ENCODE data around the gene CDV3. TPM values are rescaled to one million over a fixed set of nuclear protein-coding genes. Genes with fewer than 3 reads are reported as not detected.

Gene CDV3
- polyA plus RNA-seq, 1 donor from 2014 or later = 89.3 TPM

DNA sequence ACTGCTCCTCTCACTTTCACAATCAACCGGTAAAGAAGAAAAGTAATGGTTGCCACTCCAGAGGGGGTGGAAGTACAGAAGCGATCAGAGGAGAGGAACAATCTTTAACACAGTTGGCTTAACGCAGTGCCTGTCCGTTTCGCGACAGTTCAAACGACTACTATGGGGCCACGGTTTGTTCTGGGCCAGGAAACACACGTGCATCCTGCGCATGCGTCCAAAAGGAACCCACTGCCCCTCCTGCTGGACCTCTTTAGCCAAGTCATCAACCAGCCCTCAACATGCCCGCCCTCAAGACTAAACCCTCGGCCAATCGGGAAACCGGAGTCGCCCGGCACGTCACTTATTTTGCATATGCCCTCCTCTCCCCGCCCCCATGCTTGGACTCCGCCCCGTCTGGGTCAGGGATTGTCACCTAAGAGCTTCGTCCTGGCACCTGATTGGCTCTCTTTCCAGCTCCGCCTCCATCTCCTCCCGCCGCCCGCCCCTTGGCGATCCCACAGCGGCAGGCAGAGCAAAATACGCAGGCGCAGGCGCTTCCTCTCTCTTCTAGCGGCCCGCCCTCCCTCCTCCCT lies 345 bp upstream of the CDV3 start:
- Histone ChIP-seq H3F3A (ENCODE audit: insufficient read depth, low read length, poor library complexity, severe bottlenecking) (no peaks in the 10 kb centered on the region), H2AFZ (ENCODE audit: low read depth, low read length) (no peak overlapping the region), H4K20me1 (ENCODE audit: insufficient read depth) (no peaks in the 10 kb centered on the region), H3K36me3 (ENCODE audit: insufficient read depth, low read length) (peaks cover 6% of the 10 kb centered on the region), H3K27me3 (ENCODE audit: insufficient read depth, low read depth, low read length) (no peaks in the 10 kb centered on the region), H3K27ac (ENCODE audit: low read length) (peak overlapping the region; percentile 90), H3K9me3 (ENCODE audit: low read length) (no peaks in the 10 kb centered on the region), H3K79me2 (replicated peaks; ENCODE audit: insufficient read depth, low read length) (peaks cover 21% of the 10 kb centered on the region), H3K4me2 (ENCODE audit: low read length) (peak overlapping the region; percentile 65), H3K9ac (ENCODE audit: low read length) (peak overlapping the region; percentile 82), H3K4me3 (ENCODE audit: low read length) (peak overlapping the region; percentile 63), H3K9me2 (ENCODE audit: insufficient read depth, low read length) (no peaks in the 10 kb centered on the region)
- TF ChIP-seq SMC3 (conservative IDR thresholded peaks at IDR 0.05; ENCODE audit: poor library complexity) = peak; percentile 63
- TF ChIP-seq, protein P1, sequence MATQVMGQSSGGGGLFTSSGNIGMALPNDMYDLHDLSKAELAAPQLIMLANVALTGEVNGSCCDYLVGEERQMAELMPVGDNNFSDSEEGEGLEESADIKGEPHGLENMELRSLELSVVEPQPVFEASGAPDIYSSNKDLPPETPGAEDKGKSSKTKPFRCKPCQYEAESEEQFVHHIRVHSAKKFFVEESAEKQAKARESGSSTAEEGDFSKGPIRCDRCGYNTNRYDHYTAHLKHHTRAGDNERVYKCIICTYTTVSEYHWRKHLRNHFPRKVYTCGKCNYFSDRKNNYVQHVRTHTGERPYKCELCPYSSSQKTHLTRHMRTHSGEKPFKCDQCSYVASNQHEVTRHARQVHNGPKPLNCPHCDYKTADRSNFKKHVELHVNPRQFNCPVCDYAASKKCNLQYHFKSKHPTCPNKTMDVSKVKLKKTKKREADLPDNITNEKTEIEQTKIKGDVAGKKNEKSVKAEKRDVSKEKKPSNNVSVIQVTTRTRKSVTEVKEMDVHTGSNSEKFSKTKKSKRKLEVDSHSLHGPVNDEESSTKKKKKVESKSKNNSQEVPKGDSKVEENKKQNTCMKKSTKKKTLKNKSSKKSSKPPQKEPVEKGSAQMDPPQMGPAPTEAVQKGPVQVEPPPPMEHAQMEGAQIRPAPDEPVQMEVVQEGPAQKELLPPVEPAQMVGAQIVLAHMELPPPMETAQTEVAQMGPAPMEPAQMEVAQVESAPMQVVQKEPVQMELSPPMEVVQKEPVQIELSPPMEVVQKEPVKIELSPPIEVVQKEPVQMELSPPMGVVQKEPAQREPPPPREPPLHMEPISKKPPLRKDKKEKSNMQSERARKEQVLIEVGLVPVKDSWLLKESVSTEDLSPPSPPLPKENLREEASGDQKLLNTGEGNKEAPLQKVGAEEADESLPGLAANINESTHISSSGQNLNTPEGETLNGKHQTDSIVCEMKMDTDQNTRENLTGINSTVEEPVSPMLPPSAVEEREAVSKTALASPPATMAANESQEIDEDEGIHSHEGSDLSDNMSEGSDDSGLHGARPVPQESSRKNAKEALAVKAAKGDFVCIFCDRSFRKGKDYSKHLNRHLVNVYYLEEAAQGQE (IDR thresholded peaks at IDR 0.05; ENCODE audit: borderline replicate concordance) = no peak
- TF ChIP-seq, protein P2, sequence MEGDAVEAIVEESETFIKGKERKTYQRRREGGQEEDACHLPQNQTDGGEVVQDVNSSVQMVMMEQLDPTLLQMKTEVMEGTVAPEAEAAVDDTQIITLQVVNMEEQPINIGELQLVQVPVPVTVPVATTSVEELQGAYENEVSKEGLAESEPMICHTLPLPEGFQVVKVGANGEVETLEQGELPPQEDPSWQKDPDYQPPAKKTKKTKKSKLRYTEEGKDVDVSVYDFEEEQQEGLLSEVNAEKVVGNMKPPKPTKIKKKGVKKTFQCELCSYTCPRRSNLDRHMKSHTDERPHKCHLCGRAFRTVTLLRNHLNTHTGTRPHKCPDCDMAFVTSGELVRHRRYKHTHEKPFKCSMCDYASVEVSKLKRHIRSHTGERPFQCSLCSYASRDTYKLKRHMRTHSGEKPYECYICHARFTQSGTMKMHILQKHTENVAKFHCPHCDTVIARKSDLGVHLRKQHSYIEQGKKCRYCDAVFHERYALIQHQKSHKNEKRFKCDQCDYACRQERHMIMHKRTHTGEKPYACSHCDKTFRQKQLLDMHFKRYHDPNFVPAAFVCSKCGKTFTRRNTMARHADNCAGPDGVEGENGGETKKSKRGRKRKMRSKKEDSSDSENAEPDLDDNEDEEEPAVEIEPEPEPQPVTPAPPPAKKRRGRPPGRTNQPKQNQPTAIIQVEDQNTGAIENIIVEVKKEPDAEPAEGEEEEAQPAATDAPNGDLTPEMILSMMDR (IDR thresholded peaks at IDR 0.05; ENCODE audit: poor library complexity, severe bottlenecking) = peak; percentile 52
- TF ChIP-seq MXI1 (conservative IDR thresholded peaks at IDR 0.05; ENCODE audit: poor library complexity, severe bottlenecking) = peak; percentile 57
- TF ChIP-seq RAD21 (conservative IDR thresholded peaks at IDR 0.05) = peak; percentile 39
- no peak for TF ChIP-seq EZH2 (IDR thresholded peaks at IDR 0.05; ENCODE audit: borderline replicate concordance, insufficient read depth, low read length, poor library complexity, severe bottlenecking)

DNA sequence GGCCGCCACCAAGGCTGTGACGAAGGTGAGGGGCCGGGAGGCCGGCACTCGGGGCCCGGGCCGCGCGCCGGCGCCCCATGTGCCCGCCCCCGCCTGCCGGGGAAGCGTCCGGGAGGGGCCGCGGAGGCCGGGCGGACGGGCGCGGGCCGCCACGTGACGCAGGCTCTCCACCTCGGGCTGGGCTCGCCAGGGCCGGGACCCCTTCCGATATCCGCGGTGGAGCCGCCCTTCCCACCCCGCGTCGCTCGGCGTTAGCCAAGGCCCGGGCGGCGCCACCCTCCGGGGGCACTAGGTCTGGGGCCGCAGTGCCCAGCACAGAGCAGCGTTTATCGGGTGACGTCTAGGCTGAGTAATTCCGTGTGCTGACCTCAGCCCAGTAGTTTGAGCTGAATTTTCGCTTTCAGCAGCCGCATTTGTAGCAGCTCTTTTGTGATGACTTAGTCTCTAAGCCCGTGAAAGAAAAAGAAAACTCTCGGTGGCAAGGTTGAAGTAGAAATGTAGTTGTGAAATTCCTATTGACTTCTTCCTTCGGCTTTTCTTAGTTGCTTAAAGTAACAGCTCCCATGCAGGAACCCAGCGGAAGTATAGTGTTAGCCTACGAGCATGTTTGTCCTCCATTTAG lies 885 bp downstream of the CDV3 start:
- no peaks in the 10 kb centered on the region for H4K20me1 ChIP-seq (ENCODE audit: insufficient read depth)
- H3K79me2 ChIP-seq (replicated peaks; ENCODE audit: insufficient read depth, low read length) = peaks cover 23% of the 10 kb centered on the region
- H3K27ac ChIP-seq (ENCODE audit: low read length) = peak overlapping the region; percentile 58
- H3K4me3 ChIP-seq (ENCODE audit: low read length) = peak overlapping the region; percentile 94
- TF ChIP-seq, protein P2 (IDR thresholded peaks at IDR 0.05; ENCODE audit: poor library complexity, severe bottlenecking) = peak; percentile 39
- TF ChIP-seq SMC3 (conservative IDR thresholded peaks at IDR 0.05; ENCODE audit: poor library complexity) = peak; percentile 63
- no peak for TF ChIP-seq EP300 (conservative IDR thresholded peaks at IDR 0.05; ENCODE audit: poor library complexity, severe bottlenecking)
- peak; percentile 37 for TF ChIP-seq RAD21 (conservative IDR thresholded peaks at IDR 0.05)
- TF ChIP-seq MXI1 (conservative IDR thresholded peaks at IDR 0.05; ENCODE audit: poor library complexity, severe bottlenecking) = peak; percentile 62
- H3K36me3 ChIP-seq (ENCODE audit: insufficient read depth, low read length) = peaks cover 6% of the 10 kb centered on the region
- no peaks in the 10 kb centered on the region for H3K9me2 ChIP-seq (ENCODE audit: insufficient read depth, low read length)
- H3K9ac ChIP-seq (ENCODE audit: low read length) = peak overlapping the region; percentile 65
- H3K4me2 ChIP-seq (ENCODE audit: low read length) = peak overlapping the region; percentile 72
- H3F3A ChIP-seq (ENCODE audit: insufficient read depth, low read length, poor library complexity, severe bottlenecking) = no peaks in the 10 kb centered on the region
- H3K27me3 ChIP-seq (ENCODE audit: insufficient read depth, low read depth, low read length) = no peaks in the 10 kb centered on the region
- no peaks in the 10 kb centered on the region for H3K9me3 ChIP-seq (ENCODE audit: low read length)
- H2AFZ ChIP-seq (ENCODE audit: low read depth, low read length) = peak overlapping the region; percentile 8
